ENCODE measurements around the gene MED1. TPM values are rescaled to one million over a fixed set of nuclear protein-coding genes. Genes with fewer than 3 reads are reported as not detected.

Gene MED1
- total and polyA plus RNA-seq, 3 donors from 2014 or later: 31.1 to 32.8 (median 32.3) TPM

DNA sequence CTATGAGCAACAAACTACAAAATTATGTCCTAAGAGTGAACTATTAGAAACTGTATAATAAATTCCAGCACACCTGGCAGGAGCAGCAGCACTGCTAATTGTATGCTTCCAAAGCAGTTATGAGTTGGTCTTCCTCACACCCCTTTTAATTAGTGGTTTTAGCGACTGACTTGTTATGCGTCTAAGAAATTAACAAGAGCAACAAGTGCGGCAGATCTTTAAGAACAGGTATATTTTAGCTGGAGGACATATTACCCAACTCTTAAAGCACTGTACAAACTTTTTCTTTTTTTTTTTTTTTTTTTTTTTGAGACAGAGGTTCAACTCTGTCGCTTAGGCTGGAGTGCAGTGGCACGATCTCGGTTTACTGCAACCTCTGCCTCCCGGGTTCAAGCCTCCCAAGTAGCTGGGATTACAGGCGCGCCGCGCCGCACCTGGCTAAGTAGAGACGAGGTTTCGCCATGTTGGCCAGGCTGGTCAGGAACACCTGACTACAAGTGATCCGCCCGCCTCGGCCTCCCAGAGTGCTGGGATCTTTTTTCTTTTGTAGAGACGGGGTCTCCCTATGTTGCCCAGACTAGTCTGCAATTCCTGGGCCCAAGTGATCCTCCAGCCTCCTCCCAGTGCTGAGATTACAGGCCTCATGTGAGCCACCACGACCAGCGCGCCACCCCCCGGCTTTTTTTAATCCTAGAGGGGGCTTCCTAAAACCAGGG, 48.0 kb downstream of the MED1 start:
- Histone ChIP-seq H3K27me3 (no peaks in the 10 kb centered on the region), H3K4me1 (peaks cover 12% of the 10 kb centered on the region), H3K36me3 (ENCODE audit: low read depth, missing control alignments) (no peaks in the 10 kb centered on the region), H3K27ac (no peak overlapping the region), H3K9me3 (no peaks in the 10 kb centered on the region), H3K4me3 (peak overlapping the region; percentile 92)
- TF ChIP-seq, protein P1, sequence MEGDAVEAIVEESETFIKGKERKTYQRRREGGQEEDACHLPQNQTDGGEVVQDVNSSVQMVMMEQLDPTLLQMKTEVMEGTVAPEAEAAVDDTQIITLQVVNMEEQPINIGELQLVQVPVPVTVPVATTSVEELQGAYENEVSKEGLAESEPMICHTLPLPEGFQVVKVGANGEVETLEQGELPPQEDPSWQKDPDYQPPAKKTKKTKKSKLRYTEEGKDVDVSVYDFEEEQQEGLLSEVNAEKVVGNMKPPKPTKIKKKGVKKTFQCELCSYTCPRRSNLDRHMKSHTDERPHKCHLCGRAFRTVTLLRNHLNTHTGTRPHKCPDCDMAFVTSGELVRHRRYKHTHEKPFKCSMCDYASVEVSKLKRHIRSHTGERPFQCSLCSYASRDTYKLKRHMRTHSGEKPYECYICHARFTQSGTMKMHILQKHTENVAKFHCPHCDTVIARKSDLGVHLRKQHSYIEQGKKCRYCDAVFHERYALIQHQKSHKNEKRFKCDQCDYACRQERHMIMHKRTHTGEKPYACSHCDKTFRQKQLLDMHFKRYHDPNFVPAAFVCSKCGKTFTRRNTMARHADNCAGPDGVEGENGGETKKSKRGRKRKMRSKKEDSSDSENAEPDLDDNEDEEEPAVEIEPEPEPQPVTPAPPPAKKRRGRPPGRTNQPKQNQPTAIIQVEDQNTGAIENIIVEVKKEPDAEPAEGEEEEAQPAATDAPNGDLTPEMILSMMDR (IDR thresholded peaks at IDR 0.05): no peak
- TF ChIP-seq POLR2A (IDR thresholded peaks at IDR 0.05): no peak
- intact Hi-C loops (cut with DNase I; ENCODE audit: low total_unique reads): no loop called here
- 35 to 57% methylated on average over 22 of the region's 22 CpGs for WGBS, 2 donors
- DNase-seq: no peak

DNA sequence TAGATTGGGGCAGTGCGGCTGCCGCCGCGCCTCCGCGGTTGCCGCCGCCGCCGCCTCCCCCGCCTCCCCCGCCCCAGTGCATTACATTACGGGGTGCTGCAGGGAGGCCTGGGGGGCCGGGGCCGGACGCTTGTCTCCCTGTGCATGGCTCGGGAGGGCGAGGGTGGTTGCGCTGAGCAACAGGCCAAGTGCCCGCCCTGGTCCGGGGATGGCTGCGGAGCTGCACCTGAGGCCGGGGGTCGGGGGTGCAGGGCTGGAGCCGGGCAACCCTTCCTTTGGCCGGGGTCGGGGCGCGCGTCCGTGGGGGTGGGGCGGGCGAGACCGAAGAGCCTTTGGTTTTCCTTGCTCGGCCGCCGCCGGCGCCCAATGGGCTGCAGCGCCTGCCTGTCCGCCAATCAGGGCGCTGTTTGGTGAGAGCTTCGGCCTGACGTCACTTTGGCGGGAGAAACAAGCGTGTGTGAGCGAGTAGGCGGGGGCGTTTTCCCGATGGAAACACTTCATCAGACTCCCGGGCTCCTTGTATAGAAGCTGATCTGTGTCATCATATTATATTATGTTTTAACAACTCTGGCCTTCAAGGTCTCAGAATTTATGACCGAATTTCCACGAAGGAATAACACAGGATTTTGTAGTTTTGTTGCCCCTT, 48.7 kb downstream of the MED1 start:
- Histone ChIP-seq H3K9me3 (no peaks in the 10 kb centered on the region), H3K4me3 (peak overlapping the region; percentile 92), H3K36me3 (ENCODE audit: low read depth, missing control alignments) (no peaks in the 10 kb centered on the region), H3K27me3 (no peaks in the 10 kb centered on the region), H3K4me1 (peaks cover 12% of the 10 kb centered on the region), H3K27ac (peak overlapping the region; percentile 83 to 95)
- TF ChIP-seq, protein P1 (IDR thresholded peaks at IDR 0.05): no peak
- TF ChIP-seq POLR2A (IDR thresholded peaks at IDR 0.05): no peak
- intact Hi-C loops (cut with DNase I; ENCODE audit: low total_unique reads): no loop called here
- 0 to 1% methylated on average over 14 to 40 of the region's 53 CpGs for WGBS, 2 donors
- DNase-seq: peak; percentile 99

DNA sequence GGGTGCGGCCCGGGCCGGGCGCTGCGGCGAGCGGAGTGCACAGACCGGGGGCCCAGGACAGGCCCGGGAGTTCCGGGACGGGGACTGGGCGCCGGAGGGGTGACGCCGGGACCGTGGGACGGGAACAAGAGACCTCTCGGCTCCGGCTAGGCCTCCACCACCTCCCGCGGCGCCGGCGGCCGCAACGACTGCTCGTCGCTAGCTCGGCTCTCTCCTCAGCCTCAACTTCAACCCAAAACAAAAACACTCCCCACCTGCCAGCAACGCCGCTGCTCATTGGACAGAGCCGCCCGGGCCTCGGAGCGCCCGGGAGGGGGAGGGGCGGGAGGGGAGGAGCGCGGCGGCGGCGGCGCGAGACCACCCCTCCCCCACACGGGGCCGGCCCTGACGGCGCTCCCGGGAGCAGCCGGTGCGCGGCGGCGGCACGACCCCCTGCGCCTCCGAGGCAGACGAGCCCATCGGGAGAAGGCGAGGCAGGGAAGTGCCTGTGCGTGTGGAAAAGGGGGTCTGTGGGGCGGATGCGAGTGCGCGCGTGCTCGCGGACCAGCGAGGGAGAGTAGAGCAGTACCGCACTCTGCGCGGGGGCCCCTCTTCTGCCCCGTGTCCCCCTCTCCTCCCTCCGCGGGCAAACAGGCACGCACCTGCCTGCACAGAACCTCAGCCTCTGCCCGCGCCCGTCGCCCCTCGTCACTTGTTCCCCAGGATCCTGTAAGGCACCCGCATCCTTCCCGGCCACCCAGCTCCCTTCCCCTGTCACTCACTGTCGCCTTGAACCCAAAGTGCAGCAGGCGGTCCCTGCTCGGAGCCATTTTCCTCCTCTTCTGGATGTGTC, 49.4 kb downstream of the MED1 start, which contains the start of gene FBXL20:
TSS of gene FBXL20 (minus strand) at position 215 of the 832 bp plus-strand sequence. CDS start 224 bp downstream, outside the sequence.
- no peaks in the 10 kb centered on the region for H3K27me3 ChIP-seq
- no peaks in the 10 kb centered on the region for H3K9me3 ChIP-seq
- peak; percentile 97 for DNase-seq
- TF ChIP-seq, protein P1 (IDR thresholded peaks at IDR 0.05): no peak
- TF ChIP-seq POLR2A (IDR thresholded peaks at IDR 0.05): peak; percentile 71
- H3K36me3 ChIP-seq (ENCODE audit: low read depth, missing control alignments): no peaks in the 10 kb centered on the region
- H3K4me1 ChIP-seq: peaks cover 12% of the 10 kb centered on the region
- H3K4me3 ChIP-seq: peak within 1 kb of the TSS; percentile 92
- 0% methylated on average over 21 to 63 of the region's 86 CpGs for WGBS, 2 donors
- peak within 1 kb of the TSS; percentile 83 to 95 for H3K27ac ChIP-seq
- intact Hi-C loops (cut with DNase I; ENCODE audit: low total_unique reads): no loop called here

DNA sequence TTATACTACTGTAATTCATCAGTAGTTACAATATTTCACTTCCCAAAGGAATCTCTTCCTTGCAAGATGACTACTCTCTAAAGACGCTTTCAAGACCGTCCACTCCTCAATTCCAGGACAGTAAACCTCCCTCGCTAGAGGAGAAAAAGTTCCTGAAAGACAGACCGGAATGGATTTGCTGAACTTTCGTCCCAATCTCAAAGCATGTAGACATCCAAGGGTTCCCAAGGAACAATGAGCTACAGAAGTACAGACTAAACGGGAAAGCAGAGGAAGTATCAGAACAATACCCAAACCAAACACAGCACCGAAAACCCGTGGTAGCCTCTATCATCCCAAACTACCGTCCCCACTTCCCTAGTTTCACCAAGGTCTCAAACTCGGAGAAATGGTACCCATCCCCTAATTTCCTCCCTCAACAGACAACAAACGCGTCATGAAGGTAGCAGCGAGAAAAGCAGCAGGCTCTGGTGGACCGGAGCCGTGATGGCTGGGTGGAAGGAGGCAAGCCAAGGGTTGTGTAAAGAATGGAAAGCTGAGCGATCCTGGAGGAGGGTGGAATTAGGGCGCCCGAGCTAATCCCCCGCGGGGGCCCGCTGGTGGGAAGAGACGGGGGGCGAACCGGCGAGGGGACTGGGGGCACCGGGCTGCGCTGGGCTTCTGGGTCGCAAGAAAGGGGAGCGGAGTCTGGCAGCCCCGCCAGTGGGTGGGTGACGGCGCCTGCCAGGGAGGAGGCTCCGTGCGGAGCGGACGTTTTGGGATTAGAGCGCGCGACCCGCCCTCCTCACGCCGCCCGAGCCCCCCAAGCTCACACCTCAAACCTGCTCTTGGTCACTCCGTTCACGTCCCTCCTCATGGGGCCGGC, 50.3 kb downstream of the MED1 start:
- H3K4me3 ChIP-seq: peak overlapping the region; percentile 92
- WGBS, 2 donors: 1% methylated on average over 19 to 20 of the region's 46 CpGs
- no peaks in the 10 kb centered on the region for H3K9me3 ChIP-seq
- no peaks in the 10 kb centered on the region for H3K36me3 ChIP-seq (ENCODE audit: low read depth, missing control alignments)
- peaks cover 12% of the 10 kb centered on the region for H3K4me1 ChIP-seq
- intact Hi-C loops (cut with DNase I; ENCODE audit: low total_unique reads): no loop called here
- TF ChIP-seq, protein P1 (IDR thresholded peaks at IDR 0.05): no peak
- no peak for TF ChIP-seq POLR2A (IDR thresholded peaks at IDR 0.05)
- no peak for DNase-seq
- no peaks in the 10 kb centered on the region for H3K27me3 ChIP-seq
- peak overlapping the region; percentile 83 to 95 for H3K27ac ChIP-seq
